SK-N-SH treated with all-trans-retinoic acid at 6 μM for 48 hours (cell line): ENCODE measurements around the gene RBM6.

Experiments used
- ATAC-seq: fragments of 200-7000 bp; cut with Tn5 transposase; 3 replicates; pipeline ENCODE4 v1.9.1; 2020; ENCODE audit warnings: mild to moderate bottlenecking, moderate library complexity
- ARNTL ChIP-seq: fragments of 450-650 bp; formaldehyde crosslinking; IDR thresholded peaks from 2 replicates; pipeline ENCODE4 v1.5.0; 2020; ENCODE audit warnings: low read depth, mild to moderate bottlenecking, moderate library complexity, borderline replicate concordance
- CREB5 ChIP-seq: fragments of 250-450 bp; sonication (Bioruptor Pico); IDR thresholded peaks from 2 replicates; pipeline ENCODE4 v1.5.1; 2020; ENCODE audit warnings: low read depth, mild to moderate bottlenecking, moderate library complexity
- CSDC2 ChIP-seq: fragments of 250-450 bp; sonication (Bioruptor Pico); IDR thresholded peaks from 2 replicates; pipeline ENCODE4 v1.5.0; 2020; ENCODE audit warnings: mild to moderate bottlenecking, moderate library complexity
- CSRNP3 ChIP-seq: fragments of 250-450 bp; sonication (Bioruptor Pico); IDR thresholded peaks from 2 replicates; pipeline ENCODE4 v1.5.1; 2021; ENCODE audit warnings: mild to moderate bottlenecking, moderate library complexity
- ISL1 ChIP-seq: fragments of 250-450 bp; sonication (Bioruptor Pico); IDR thresholded peaks from 2 replicates; pipeline ENCODE4 v2.1.2; 2022; ENCODE audit warnings: mild to moderate bottlenecking, moderate library complexity
- OSR1 ChIP-seq: fragments of 250-450 bp; sonication (Bioruptor Pico); IDR thresholded peaks from 2 replicates; pipeline ENCODE4 v1.8.0; 2022; ENCODE audit warnings: moderate library complexity, mild to moderate bottlenecking, inconsistent platforms
- POU6F1 ChIP-seq: fragments of 250-450 bp; sonication (Bioruptor Pico); IDR thresholded peaks from 2 replicates; pipeline ENCODE4 v1.8.0; 2021; ENCODE audit warnings: low read depth, mild to moderate bottlenecking, moderate library complexity, borderline replicate concordance
- RARB ChIP-seq: fragments of 250-450 bp; sonication (Bioruptor Pico); IDR thresholded peaks from 2 replicates; pipeline ENCODE4 v1.8.0; 2021; ENCODE audit warnings: mild to moderate bottlenecking, moderate library complexity
- TCF4 ChIP-seq: fragments of 250-450 bp; sonication (Bioruptor Pico); IDR thresholded peaks from 2 replicates; pipeline ENCODE4 v1.8.0; 2021; ENCODE audit warnings: mild to moderate bottlenecking, moderate library complexity, borderline replicate concordance
- TOX ChIP-seq: fragments of 250-450 bp; sonication (Bioruptor Pico); IDR thresholded peaks from 2 replicates; pipeline ENCODE4 v1.8.0; 2021; ENCODE audit warnings: mild to moderate bottlenecking, moderate library complexity, borderline replicate concordance
- TSHZ2 ChIP-seq: fragments of 250-450 bp; sonication (Bioruptor Pico); IDR thresholded peaks from 2 replicates; pipeline ENCODE4 v1.5.0; 2020; ENCODE audit warnings: mild to moderate bottlenecking, moderate library complexity
- ZC3H10 ChIP-seq: fragments of 250-450 bp; sonication (Bioruptor Pico); IDR thresholded peaks from 2 replicates; pipeline ENCODE4 v1.5.1; 2021; ENCODE audit warnings: mild to moderate bottlenecking, moderate library complexity
- ZFP3 ChIP-seq: fragments of 250-450 bp; sonication (Bioruptor Pico); IDR thresholded peaks from 2 replicates; pipeline ENCODE4 v1.5.0; 2020; ENCODE audit warnings: mild to moderate bottlenecking, moderate library complexity
- ZFP30 ChIP-seq: fragments of 450-650 bp; formaldehyde crosslinking; IDR thresholded peaks from 2 replicates; pipeline ENCODE4 v1.5.0; 2022; ENCODE audit warnings: mild to moderate bottlenecking, moderate library complexity
- ZNF565 ChIP-seq: fragments of 450-650 bp; formaldehyde crosslinking; conservative IDR thresholded peaks from 2 replicates; pipeline ENCODE4 v1.5.0; 2020; ENCODE audit warnings: low read depth, mild to moderate bottlenecking, moderate library complexity
- ZNF70 ChIP-seq: fragments of 450-650 bp; formaldehyde crosslinking; IDR thresholded peaks from 2 replicates; pipeline ENCODE4 v1.5.0; 2020; ENCODE audit warnings: mild to moderate bottlenecking, moderate library complexity

RBM6 gene

GRCh38 chr3:50095352-50095998 lies 155.5 kb downstream of the RBM6 start (continued):
- TF ChIP-seq TSHZ2 (CRISPR knock-in tag) (no peak), CREB5 (CRISPR knock-in tag) (no peak)

GRCh38 chr3:50100386-50100785 lies 160.4 kb downstream of the RBM6 start:
- ATAC-seq: no peak
- TF ChIP-seq ZNF565 (CRISPR knock-in tag) (no peak), ISL1 (CRISPR knock-in tag) (no peak), CREB5 (CRISPR knock-in tag) (no peak), ZFP3 (CRISPR knock-in tag) (no peak), ZC3H10 (CRISPR knock-in tag) (no peak)
- TF ChIP-seq, all 23 proteins: peak for 0

GRCh38 chr3:50100956-50101845 lies 161.3 kb downstream of the RBM6 start:
- ATAC-seq: peak; percentile 28; the same call in 1 of the 3 replicates
- TF ChIP-seq ISL1 (CRISPR knock-in tag) (peak; percentile 61), ARNTL (no peak), ZNF70 (CRISPR knock-in tag) (peak; percentile 69; the same call in 1 of the 2 replicates), CSRNP3 (CRISPR knock-in tag) (no peak)

GRCh38 chr3:50102558-50102957 lies 162.6 kb downstream of the RBM6 start:
- TF ChIP-seq TCF4: no peak
- ATAC-seq: no peak

GRCh38 chr3:50111757-50112156 lies 171.8 kb downstream of the RBM6 start:
- no peak for ATAC-seq
- TF ChIP-seq ZC3H10 (CRISPR knock-in tag) (no peak), RARB (CRISPR knock-in tag) (no peak), ZNF70 (CRISPR knock-in tag) (no peak), TSHZ2 (CRISPR knock-in tag) (no peak), CSRNP3 (CRISPR knock-in tag) (no peak), ZFP30 (CRISPR knock-in tag) (no peak), ZFP3 (CRISPR knock-in tag) (no peak), TOX (CRISPR knock-in tag) (no peak), TCF4 (no peak), ISL1 (CRISPR knock-in tag) (no peak), CSDC2 (CRISPR knock-in tag) (no peak), OSR1 (CRISPR knock-in tag) (no peak), POU6F1 (CRISPR knock-in tag) (no peak), CREB5 (CRISPR knock-in tag) (no peak)
